ENCODE results near the gene ZNF346.

Gene ZNF346

DNA sequence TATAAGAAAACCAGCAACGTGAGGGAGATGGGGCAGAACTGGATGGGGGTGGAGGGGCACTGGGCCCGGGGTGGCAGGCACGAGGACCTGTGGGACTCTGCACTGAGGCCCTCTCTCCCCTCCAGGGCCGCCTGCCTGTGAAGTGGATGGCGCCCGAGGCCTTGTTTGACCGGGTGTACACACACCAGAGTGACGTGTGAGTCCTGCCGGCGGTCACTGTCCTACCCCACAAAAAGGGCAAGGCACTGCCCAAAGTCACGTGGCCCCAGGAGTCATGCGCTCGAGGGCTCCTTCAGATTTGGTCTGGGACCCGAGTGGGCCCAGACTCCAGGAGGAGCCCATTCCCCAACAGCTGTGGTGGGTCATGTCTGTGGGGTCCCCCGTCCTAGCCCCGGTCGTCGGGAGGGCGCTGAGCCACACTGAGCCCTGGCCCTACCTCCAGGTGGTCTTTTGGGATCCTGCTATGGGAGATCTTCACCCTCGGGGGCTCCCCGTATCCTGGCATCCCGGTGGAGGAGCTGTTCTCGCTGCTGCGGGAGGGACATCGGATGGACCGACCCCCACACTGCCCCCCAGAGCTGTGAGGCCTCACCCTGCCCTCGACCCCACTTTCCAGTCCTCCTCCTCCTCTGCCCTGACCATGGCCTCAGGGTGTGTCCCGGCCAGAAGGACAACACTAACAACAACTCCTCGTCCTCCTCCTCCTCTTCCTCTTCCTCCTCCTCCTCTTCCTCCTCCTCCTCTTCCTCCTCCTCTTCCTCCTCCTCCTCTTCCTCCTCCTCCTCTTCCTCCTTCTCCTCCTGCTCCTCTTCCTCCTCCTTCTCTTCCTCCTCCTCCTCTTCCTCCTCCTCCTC, 73.9 kb downstream of the ZNF346 start:
- H3K36me3 ChIP-seq (replicated peaks): no peaks in the 10 kb centered on the region; the same call in none of the 2 replicates
- H3K4me3 ChIP-seq: no peak overlapping the region
- no peak for DNase-seq (ENCODE audit: low spot score in 2 of 2)
- no peaks in the 10 kb centered on the region for H3K4me1 ChIP-seq
- in situ Hi-C loops (cut with MboI; ENCODE audit: low sequenced_read_pairs): no loop called here
- H3K27me3 ChIP-seq (ENCODE audit: low read depth): no peaks in the 10 kb centered on the region
- no peaks in the 10 kb centered on the region for H3K9me3 ChIP-seq

GRCh38 chr5:177097016-177097985, 74.8 kb downstream of the ZNF346 start:
- DNase-seq (ENCODE audit: low spot score in 2 of 2): no peak
- in situ Hi-C loops (cut with MboI; ENCODE audit: low sequenced_read_pairs): no loop called here
- no peaks in the 10 kb centered on the region for H3K9me3 ChIP-seq
- no peaks in the 10 kb centered on the region for H3K4me1 ChIP-seq
- no peak overlapping the region for H3K4me3 ChIP-seq
- H3K27me3 ChIP-seq (ENCODE audit: low read depth): no peaks in the 10 kb centered on the region
- H3K36me3 ChIP-seq (replicated peaks): no peaks in the 10 kb centered on the region; the same call in none of the 2 replicates

DNA sequence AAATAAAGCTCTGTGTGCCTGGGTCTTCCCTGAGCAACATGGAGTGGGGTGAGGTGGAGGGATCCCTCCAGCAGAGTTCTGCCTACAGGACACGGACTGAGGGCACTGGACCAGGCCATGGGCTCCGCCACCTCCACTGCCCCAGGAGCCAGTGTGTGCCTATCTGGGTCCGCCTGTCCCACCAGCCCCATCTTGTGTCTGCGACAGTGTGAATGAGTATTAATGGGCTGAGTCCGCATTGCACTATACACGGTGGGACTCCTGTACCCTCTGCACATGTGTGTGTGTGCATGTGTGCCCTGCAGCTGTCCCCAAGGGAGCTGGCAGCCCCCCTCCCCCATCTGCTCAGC, 75.6 kb downstream of the ZNF346 start:
- no peak for DNase-seq (ENCODE audit: low spot score in 2 of 2)
- in situ Hi-C loops (cut with MboI; ENCODE audit: low sequenced_read_pairs): no loop called here
- Histone ChIP-seq H3K36me3 (replicated peaks) (no peaks in the 10 kb centered on the region; the same call in none of the 2 replicates), H3K27me3 (ENCODE audit: low read depth) (no peaks in the 10 kb centered on the region), H3K4me1 (no peaks in the 10 kb centered on the region), H3K4me3 (no peak overlapping the region), H3K9me3 (no peaks in the 10 kb centered on the region)

DNA sequence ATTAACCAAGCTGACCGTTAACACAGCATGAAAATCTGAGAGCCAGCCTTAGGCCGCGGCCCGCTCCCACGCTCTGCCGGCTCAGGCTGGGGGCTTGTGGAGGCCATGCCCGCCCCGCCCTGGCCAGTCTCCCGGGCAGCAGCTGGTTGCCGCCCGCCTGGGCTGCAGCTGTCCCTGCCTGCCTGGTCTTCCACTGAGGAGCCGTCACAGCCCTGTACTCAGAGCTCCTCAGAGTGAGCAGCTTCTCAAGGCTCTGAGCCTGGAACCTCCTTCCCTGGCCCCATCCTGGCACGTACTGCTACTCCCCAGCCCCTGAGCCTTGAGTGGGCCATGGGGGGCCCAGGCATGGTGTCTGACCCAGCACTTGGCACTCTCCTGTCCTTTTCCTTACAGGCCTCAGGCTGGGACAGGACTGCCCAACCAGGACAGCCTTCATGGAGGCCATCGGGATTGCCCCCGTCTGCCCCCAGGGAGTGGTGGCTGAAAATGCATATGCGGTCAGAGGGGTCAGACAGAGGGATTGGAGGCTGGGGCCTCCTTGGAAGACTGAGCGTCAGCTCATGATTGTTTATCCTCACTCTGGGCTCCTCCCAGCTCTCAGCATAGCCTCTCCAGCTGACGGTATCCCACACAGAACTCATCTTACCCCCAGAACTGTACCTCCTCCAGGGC, 76.1 kb downstream of the ZNF346 start:
- DNase-seq (ENCODE audit: low spot score in 2 of 2): no peak
- in situ Hi-C loops (cut with MboI; ENCODE audit: low sequenced_read_pairs): no loop called here
- Histone ChIP-seq H3K36me3 (replicated peaks) (no peaks in the 10 kb centered on the region; the same call in none of the 2 replicates), H3K4me3 (no peak overlapping the region), H3K27me3 (ENCODE audit: low read depth) (no peaks in the 10 kb centered on the region), H3K9me3 (no peaks in the 10 kb centered on the region), H3K4me1 (no peaks in the 10 kb centered on the region)

GRCh38 chr5:177099422-177100093, 77.1 kb downstream of the ZNF346 start:
- H3K9me3 ChIP-seq: no peaks in the 10 kb centered on the region
- no peaks in the 10 kb centered on the region for H3K4me1 ChIP-seq
- H3K27me3 ChIP-seq (ENCODE audit: low read depth): no peaks in the 10 kb centered on the region
- no peak overlapping the region for H3K4me3 ChIP-seq
- no peak for DNase-seq (ENCODE audit: low spot score in 2 of 2)
- in situ Hi-C loops (cut with MboI; ENCODE audit: low sequenced_read_pairs): loop anchor here (25.0 kb wide), 1 partner anchor 1362 kb away; no protein-coding TSS in a partner anchor
- H3K36me3 ChIP-seq (replicated peaks): no peaks in the 10 kb centered on the region; the same call in none of the 2 replicates

- no peak for DNase-seq (ENCODE audit: low spot score in 2 of 2)
- Histone ChIP-seq H3K4me3 (no peak overlapping the region), H3K27me3 (ENCODE audit: low read depth) (no peaks in the 10 kb centered on the region), H3K36me3 (replicated peaks) (no peaks in the 10 kb centered on the region; the same call in 1 of the 2 replicates), H3K4me1 (no peaks in the 10 kb centered on the region), H3K9me3 (no peaks in the 10 kb centered on the region)
- in situ Hi-C loops (cut with MboI; ENCODE audit: low sequenced_read_pairs): loop anchor here (25.0 kb wide), 1 partner anchor 1363 kb away; no protein-coding TSS in a partner anchor
These were observed 78.2 kb downstream of the ZNF346 start for GRCh38 chr5:177100714-177101121.

DNA sequence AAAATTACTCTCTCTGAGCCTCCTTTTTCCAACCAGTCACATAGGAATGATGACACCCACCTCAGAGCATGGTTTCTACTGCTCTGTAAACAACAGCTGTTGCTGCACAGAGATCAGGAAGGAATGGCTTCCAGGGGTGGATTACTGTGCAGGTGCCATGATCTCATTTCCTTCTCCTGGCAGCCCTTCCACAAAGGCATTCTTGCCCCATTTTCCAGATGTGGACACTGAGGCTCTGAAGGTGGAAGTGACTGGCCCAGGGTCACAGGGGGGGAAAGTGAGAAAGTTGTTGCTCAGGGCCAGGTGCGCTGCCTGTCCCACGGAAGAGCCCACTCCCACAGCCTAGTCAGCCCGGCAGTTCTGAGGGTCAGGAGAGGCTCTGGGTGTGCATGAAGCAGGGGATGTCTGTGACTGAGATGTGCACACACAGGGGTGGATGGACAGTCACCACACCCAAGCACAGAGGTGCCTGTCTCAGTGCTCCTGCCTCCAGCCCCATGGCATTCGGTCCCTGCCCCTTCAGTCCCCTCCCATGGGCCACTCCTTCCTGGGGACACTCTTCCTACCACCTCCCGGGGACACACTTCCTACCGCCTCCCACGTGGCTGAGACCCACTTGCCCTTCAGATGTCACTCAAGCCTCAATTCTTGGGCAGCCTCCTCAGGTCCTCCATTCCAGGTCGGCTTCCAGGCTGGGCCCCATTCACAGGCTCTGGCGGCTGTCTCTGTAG, 81.2 kb downstream of the ZNF346 start:
- Histone ChIP-seq H3K4me1 (no peaks in the 10 kb centered on the region), H3K4me3 (no peak overlapping the region), H3K36me3 (replicated peaks) (no peaks in the 10 kb centered on the region), H3K27me3 (ENCODE audit: low read depth) (no peaks in the 10 kb centered on the region), H3K9me3 (no peaks in the 10 kb centered on the region)
- DNase-seq (ENCODE audit: low spot score in 2 of 2): no peak
- in situ Hi-C loops (cut with MboI; ENCODE audit: low sequenced_read_pairs): loop anchor here (25.0 kb wide), 1 partner anchor 1366 kb away; no protein-coding TSS in a partner anchor

DNA sequence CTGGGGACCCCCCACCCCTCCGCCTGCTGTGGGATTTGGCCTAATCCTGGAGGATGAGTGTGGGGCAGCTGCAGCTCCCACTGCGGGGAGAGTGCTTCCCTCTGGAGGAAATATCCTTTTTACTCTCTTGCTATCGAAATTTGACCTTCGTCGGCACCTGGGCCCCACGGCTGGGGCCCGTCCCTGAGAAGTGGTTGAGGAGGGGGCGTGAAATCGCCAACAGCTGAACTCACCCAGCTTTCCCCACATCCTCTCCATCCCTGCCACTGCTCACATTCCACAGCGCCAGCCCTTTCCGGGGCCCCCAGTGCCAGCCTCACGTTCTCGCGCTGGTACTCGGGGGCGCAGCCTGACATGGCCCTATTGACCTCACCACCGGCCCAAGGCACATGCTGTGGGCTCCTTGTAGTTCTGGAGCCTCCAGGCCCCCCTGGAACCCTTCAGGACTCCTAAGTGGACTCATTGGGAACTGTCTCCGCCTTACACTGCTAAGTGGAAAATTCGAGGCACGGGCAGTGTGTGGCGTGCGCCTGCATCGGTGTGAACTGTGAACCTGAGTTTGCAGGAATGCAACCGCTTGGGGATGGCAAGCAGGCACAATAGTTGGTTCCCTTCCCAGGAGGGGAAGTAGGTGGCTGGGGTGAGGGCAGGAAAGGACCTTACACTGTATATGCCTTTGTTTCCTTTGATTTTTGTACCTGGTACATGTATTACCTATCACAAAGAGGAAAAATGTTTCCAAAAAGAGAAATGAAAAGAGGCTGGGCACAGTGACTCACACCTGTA, 83.4 kb downstream of the ZNF346 start:
- Histone ChIP-seq H3K9me3 (no peaks in the 10 kb centered on the region), H3K27me3 (ENCODE audit: low read depth) (no peaks in the 10 kb centered on the region), H3K36me3 (replicated peaks) (no peaks in the 10 kb centered on the region), H3K4me1 (no peaks in the 10 kb centered on the region), H3K4me3 (no peak overlapping the region)
- in situ Hi-C loops (cut with MboI; ENCODE audit: low sequenced_read_pairs): loop anchor here (25.0 kb wide), 1 partner anchor 1369 kb away; no protein-coding TSS in a partner anchor
- DNase-seq (ENCODE audit: low spot score in 2 of 2): no peak

DNA sequence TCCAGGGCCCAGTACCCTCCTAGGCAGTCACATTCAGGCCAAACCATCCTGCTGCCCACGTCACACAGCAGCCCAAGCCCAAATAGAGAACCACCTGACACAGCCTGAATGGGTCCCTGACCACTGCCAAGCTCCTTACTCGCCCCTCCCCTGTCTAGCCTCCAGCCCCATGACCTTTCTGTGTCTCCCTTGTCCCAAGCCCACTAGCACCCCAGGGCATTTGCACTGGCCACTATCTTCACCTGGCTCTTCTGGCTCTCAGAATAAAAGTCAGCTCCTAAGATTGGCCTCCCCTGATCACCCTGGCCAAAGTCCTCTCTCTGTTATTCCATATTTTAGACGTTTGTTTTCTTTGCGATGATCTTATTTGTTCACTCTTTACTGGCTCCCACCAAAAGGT, 84.7 kb downstream of the ZNF346 start:
- no peaks in the 10 kb centered on the region for H3K36me3 ChIP-seq (replicated peaks)
- no peaks in the 10 kb centered on the region; the same call in 1 of the 2 replicates for H3K4me1 ChIP-seq
- H3K4me3 ChIP-seq: no peak overlapping the region
- no peaks in the 10 kb centered on the region for H3K9me3 ChIP-seq
- H3K27me3 ChIP-seq (ENCODE audit: low read depth): no peaks in the 10 kb centered on the region
- DNase-seq (ENCODE audit: low spot score in 2 of 2): no peak
- in situ Hi-C loops (cut with MboI; ENCODE audit: low sequenced_read_pairs): loop anchor here (25.0 kb wide), 1 partner anchor 1370 kb away; no protein-coding TSS in a partner anchor

DNA sequence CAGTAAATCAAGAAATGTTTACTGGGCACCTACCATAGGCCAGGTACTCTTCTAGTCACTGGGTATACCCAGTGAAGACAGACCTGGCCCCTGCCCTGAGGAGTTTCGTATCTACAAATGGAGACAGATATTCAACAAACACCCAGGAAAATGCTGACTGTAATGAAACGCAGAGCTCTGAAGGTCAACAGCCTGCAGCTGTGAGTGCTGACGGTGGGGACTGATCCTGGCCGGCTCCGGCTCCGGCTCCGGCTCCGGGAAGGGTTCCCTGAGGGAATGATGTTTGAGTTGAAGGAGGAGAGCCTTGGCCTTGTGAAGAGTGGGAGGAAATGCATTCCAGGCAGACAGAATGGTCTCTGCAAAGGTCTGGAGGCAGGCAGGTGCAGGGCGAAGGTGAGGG, 87.3 kb downstream of the ZNF346 start:
- in situ Hi-C loops (cut with MboI; ENCODE audit: low sequenced_read_pairs): loop anchor here (5.0 to 25.0 kb wide), 2 partner anchors 448 to 1373 kb away; no protein-coding TSS in a partner anchor
- no peak for DNase-seq (ENCODE audit: low spot score in 2 of 2)
- Histone ChIP-seq H3K4me3 (no peak overlapping the region), H3K4me1 (no peaks in the 10 kb centered on the region; the same call in 1 of the 2 replicates), H3K27me3 (ENCODE audit: low read depth) (no peaks in the 10 kb centered on the region), H3K9me3 (no peaks in the 10 kb centered on the region), H3K36me3 (replicated peaks) (no peaks in the 10 kb centered on the region)

DNA sequence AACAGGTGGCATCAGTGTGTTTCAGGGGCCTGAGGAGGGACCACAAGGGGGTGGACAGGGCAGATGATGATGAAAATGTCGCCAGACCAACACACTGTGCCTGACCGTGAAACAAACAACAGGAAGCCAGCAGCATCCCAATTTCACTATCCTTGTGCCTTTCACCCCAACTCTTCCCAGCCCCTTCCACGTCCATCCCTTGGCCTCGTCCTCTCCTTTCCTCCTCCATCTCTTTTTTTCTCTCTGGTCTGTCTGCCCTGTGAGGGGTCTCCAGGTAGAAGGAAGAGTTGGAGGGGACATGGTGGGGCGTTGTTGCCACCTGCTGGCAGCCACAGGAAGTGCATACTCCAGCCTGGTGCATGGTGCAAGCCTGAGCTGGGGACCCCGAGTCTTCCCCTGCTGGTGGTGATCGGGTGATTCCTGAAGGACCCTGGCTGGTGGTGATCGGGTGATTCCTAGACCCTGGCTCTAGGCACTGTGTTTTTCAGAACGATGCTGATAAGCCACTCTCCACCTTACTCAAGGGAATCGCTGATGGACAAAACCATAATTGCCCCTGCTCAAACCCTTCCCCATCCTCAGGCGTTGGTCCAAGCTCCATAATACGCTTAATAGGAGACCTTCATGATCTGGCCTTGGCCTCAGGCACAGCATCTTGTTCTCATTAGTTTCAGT, 89.4 kb downstream of the ZNF346 start:
- Histone ChIP-seq H3K9me3 (no peaks in the 10 kb centered on the region), H3K27me3 (ENCODE audit: low read depth) (no peaks in the 10 kb centered on the region), H3K4me3 (no peak overlapping the region), H3K36me3 (replicated peaks) (no peaks in the 10 kb centered on the region), H3K4me1 (no peaks in the 10 kb centered on the region; the same call in 1 of the 2 replicates)
- peak; percentile 54 to 83 for DNase-seq (ENCODE audit: low spot score in 2 of 2)
- in situ Hi-C loops (cut with MboI; ENCODE audit: low sequenced_read_pairs): loop anchor here (5.0 to 25.0 kb wide), 2 partner anchors 450 to 1375 kb away; no protein-coding TSS in a partner anchor
